Neural cell (in vitro differentiated cells): ENCODE measurements around the gene VIT.

Source experiments
- EP300 ChIP-seq: fragments of 450-650 bp; conservative IDR thresholded peaks from 2 replicates; pipeline ENCODE4 v1.6.1; 2014; ENCODE audit warnings: antibody characterized with exemption, mild to moderate bottlenecking, moderate library complexity; ENCODE audit not compliant: poor library complexity, severe bottlenecking
- EZH2 ChIP-seq: fragments of 200-600, 300-800 bp; shearing (Covaris generic), sonication (generic); IDR thresholded peaks from 2 replicates; pipeline ENCODE4 v1.6.1; 2014; ENCODE audit warnings: antibody characterized with exemption, low read length, borderline replicate concordance, mild to moderate bottlenecking; ENCODE audit not compliant: insufficient read depth, poor library complexity, severe bottlenecking
- POLR2AphosphoS5 ChIP-seq: IDR thresholded peaks from 2 replicates; pipeline ENCODE4 v1.6.1; 2012
- RAD21 ChIP-seq: fragments of 450-650 bp; conservative IDR thresholded peaks from 2 replicates; pipeline ENCODE4 v1.6.1; 2014; ENCODE audit warnings: antibody characterized with exemption, mild to moderate bottlenecking, moderate library complexity
- REST ChIP-seq: IDR thresholded peaks from 2 replicates; pipeline ENCODE4 v1.6.1; 2012; ENCODE audit warnings: borderline replicate concordance
- SMC3 ChIP-seq: fragments of 450-650 bp; conservative IDR thresholded peaks from 2 replicates; pipeline ENCODE4 v1.6.1; 2014; ENCODE audit warnings: antibody characterized with exemption, mild to moderate bottlenecking, moderate library complexity; ENCODE audit not compliant: poor library complexity
- TAF1 ChIP-seq: IDR thresholded peaks from 2 replicates; pipeline ENCODE4 v1.6.1; 2012; ENCODE audit warnings: low read depth
- TF ChIP-seq, protein P1 (sequence below): fragments of 450-650 bp; IDR thresholded peaks from 2 replicates; pipeline ENCODE4 v1.5.1; 2014; ENCODE audit warnings: antibody characterized with exemption, mild to moderate bottlenecking, moderate library complexity; ENCODE audit not compliant: poor library complexity, severe bottlenecking

GRCh38 chr2:36750101-36750500 lies 53.6 kb downstream of the VIT start:
- no peak for TF ChIP-seq EZH2
- TF ChIP-seq, protein P1, sequence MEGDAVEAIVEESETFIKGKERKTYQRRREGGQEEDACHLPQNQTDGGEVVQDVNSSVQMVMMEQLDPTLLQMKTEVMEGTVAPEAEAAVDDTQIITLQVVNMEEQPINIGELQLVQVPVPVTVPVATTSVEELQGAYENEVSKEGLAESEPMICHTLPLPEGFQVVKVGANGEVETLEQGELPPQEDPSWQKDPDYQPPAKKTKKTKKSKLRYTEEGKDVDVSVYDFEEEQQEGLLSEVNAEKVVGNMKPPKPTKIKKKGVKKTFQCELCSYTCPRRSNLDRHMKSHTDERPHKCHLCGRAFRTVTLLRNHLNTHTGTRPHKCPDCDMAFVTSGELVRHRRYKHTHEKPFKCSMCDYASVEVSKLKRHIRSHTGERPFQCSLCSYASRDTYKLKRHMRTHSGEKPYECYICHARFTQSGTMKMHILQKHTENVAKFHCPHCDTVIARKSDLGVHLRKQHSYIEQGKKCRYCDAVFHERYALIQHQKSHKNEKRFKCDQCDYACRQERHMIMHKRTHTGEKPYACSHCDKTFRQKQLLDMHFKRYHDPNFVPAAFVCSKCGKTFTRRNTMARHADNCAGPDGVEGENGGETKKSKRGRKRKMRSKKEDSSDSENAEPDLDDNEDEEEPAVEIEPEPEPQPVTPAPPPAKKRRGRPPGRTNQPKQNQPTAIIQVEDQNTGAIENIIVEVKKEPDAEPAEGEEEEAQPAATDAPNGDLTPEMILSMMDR = no peak
- no peak for TF ChIP-seq REST
- TF ChIP-seq EP300 = no peak
- no peak for TF ChIP-seq SMC3
- no peak for TF ChIP-seq RAD21
- no peak for TF ChIP-seq POLR2AphosphoS5
- no peak for TF ChIP-seq TAF1
